ENCODE data around the gene TMC2.

- TF ChIP-seq, protein P1, sequence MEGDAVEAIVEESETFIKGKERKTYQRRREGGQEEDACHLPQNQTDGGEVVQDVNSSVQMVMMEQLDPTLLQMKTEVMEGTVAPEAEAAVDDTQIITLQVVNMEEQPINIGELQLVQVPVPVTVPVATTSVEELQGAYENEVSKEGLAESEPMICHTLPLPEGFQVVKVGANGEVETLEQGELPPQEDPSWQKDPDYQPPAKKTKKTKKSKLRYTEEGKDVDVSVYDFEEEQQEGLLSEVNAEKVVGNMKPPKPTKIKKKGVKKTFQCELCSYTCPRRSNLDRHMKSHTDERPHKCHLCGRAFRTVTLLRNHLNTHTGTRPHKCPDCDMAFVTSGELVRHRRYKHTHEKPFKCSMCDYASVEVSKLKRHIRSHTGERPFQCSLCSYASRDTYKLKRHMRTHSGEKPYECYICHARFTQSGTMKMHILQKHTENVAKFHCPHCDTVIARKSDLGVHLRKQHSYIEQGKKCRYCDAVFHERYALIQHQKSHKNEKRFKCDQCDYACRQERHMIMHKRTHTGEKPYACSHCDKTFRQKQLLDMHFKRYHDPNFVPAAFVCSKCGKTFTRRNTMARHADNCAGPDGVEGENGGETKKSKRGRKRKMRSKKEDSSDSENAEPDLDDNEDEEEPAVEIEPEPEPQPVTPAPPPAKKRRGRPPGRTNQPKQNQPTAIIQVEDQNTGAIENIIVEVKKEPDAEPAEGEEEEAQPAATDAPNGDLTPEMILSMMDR (IDR thresholded peaks at IDR 0.05), result no peak
- TF ChIP-seq POLR2A (IDR thresholded peaks at IDR 0.05), result no peak
These were observed 122.3 kb downstream of the TMC2 start for GRCh38 chr20:2658414-2659354.
